ENCODE measurements around the gene NUP54.

The NUP54 gene

DNA sequence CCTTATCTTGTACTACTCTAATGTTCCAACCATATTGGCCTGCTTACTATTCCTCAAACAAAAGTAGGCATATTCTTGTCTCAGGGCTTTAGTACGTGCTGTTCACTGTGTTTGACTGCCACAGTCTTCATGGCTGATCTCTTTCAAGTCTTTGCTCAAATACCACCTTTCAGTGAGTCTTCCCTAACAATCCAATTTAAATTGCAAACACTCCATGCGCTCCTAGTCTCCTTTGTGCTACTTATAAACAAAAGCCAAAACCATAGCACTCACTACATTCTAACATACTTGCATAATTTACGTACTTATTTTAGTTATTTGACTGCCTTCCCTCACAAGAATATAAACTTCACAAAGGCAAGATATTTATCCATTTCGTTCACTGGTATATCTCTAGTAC is 75.4 kb downstream of the NUP54 start:
- DNase-seq (ENCODE audit: low spot score): no peak
- no peak for TF ChIP-seq CTCF (IDR thresholded peaks at IDR 0.05; ENCODE audit: borderline replicate concordance, control extremely low read depth, extremely low read depth, insufficient read depth, missing control alignments)
- in situ Hi-C loops (cut with MboI; ENCODE audit: low sequenced_read_pairs, unreplicated experiment): no loop called here

- peak; percentile 75 for DNase-seq (ENCODE audit: low spot score)
- TF ChIP-seq CTCF (IDR thresholded peaks at IDR 0.05; ENCODE audit: borderline replicate concordance, control extremely low read depth, extremely low read depth, insufficient read depth, missing control alignments): peak; percentile 70
- in situ Hi-C loops (cut with MboI; ENCODE audit: low sequenced_read_pairs, unreplicated experiment): loop anchor here (5.0 to 10.0 kb wide), 2 partner anchors 65 to 163 kb away; partner anchors contain the start of gene PPEF2
Observed at GRCh38 chr4:76067652-76068286, 80.4 kb downstream of the NUP54 start.

DNA sequence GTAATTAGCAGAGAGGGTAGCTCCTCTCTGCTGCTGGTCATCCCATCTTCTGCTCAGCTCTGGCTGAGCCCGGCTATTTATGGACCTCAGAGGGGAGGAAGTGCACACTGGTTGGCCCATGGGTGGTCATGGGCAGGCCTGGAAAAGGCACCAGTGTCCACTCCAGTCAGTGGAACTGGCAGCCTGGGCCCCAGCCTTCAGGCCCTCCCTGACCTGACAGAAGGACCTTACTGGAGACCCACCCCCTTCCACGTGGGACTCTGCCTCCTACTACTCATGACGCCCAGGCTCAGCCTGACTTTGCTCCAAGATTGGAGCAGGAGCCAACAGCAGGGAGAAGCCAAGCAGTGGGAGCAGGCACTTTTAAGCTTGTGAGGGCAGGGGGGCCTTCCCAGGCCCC is 81.7 kb downstream of the NUP54 start:
- TF ChIP-seq CTCF (IDR thresholded peaks at IDR 0.05; ENCODE audit: borderline replicate concordance, control extremely low read depth, extremely low read depth, insufficient read depth, missing control alignments): no peak
- no peak for DNase-seq (ENCODE audit: low spot score)
- in situ Hi-C loops (cut with MboI; ENCODE audit: low sequenced_read_pairs, unreplicated experiment): loop anchor here (5.0 to 10.0 kb wide), 2 partner anchors 64 to 162 kb away; partner anchors contain the start of gene PPEF2

All from GM13976 (cell line).